Endometrial microvascular endothelial cells (primary cell): ENCODE data around the gene PPRC1. TPM values are rescaled to one million over a fixed set of nuclear protein-coding genes. Genes with fewer than 3 reads are reported as not detected.

ENCODE experiments used
- in situ Hi-C: cut with HindIII; loops from 2 replicates; pipeline ENCODE4 v1.10.0; 2017; ENCODE audit warnings: low sequenced_read_pairs, low pct_unique_long_range_greater_than_20kb; ENCODE audit errors: inconsistent ontology term
- total RNA-seq: library from RNA; depleted of rRNA; stranded (reverse); fragments of >200 nt; gene quantifications from one replicate; pipeline ENCODE4 v1.2.3, GENCODE V29; 2015; ENCODE audit errors: inconsistent ontology term

Gene PPRC1
- total RNA-seq, 1 donor from 2014 or later = 21.6 TPM

DNA sequence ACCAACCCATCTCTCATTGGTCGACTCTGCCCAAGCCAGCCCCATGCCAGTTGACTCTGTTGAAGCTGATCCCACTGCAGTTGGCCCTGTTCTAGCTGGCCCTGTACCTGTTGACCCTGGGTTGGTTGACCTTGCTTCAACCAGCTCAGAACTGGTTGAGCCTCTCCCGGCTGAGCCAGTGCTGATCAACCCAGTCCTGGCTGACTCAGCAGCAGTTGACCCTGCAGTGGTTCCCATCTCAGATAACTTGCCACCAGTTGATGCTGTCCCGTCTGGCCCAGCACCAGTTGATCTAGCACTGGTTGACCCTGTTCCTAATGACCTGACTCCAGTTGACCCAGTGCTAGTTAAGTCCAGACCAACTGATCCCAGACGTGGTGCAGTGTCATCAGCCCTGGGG is 7.4 kb downstream of the PPRC1 start:
- in situ Hi-C loops = no loop called here

DNA sequence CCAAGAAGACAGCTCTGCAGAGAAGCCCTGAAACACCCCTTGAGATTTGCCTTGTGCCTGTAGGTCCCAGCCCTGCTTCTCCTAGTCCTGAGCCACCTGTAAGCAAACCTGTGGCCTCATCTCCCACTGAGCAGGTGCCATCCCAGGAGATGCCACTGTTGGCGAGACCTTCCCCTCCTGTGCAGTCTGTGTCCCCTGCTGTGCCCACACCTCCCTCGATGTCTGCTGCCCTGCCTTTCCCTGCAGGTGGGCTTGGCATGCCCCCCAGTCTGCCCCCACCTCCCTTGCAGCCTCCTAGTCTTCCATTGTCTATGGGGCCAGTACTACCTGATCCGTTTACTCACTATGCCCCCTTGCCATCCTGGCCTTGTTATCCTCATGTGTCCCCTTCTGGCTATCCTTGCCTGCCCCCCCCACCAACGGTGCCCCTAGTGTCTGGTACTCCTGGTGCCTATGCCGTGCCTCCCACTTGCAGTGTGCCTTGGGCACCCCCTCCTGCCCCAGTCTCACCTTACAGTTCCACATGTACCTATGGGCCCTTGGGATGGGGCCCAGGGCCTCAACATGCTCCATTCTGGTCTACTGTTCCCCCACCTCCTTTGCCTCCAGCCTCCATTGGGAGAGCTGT is 8.2 kb downstream of the PPRC1 start:
- in situ Hi-C loops = no loop called here

DNA sequence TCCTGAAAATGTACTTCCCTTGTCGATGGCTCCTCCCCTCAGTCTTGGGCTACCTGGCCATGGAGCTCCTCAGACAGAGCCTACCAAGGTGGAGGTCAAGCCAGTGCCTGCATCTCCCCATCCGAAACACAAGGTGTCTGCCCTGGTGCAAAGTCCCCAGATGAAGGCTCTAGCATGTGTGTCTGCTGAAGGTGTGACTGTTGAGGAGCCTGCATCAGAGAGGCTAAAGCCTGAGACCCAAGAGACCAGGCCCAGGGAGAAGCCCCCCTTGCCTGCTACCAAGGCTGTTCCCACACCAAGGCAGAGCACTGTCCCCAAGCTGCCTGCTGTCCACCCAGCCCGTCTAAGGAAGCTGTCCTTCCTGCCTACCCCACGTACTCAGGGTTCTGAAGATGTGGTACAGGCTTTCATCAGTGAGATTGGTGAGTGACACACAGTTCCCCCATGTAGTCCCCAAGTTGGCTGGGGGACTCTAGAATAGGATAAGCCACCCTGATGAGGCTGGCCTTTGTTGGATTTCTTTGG is 8.8 kb downstream of the PPRC1 start:
- in situ Hi-C loops = no loop called here

DNA sequence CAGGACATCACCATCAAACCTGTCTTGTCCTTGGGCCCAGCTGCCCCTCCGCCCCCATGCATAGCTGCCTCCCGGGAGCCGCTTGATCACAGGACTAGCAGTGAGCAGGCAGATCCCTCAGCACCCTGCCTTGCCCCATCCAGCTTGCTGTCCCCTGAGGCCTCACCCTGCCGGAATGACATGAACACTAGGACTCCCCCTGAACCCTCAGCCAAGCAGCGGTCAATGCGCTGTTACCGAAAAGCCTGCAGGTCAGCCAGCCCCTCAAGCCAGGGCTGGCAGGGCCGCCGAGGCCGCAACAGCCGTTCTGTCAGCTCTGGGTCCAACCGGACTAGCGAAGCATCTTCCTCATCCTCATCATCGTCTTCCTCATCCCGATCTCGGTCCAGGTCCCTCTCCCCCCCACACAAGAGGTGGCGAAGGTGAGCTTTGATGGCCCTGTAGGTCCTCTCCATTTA is 14.2 kb downstream of the PPRC1 start:
- in situ Hi-C loops = no loop called here

DNA sequence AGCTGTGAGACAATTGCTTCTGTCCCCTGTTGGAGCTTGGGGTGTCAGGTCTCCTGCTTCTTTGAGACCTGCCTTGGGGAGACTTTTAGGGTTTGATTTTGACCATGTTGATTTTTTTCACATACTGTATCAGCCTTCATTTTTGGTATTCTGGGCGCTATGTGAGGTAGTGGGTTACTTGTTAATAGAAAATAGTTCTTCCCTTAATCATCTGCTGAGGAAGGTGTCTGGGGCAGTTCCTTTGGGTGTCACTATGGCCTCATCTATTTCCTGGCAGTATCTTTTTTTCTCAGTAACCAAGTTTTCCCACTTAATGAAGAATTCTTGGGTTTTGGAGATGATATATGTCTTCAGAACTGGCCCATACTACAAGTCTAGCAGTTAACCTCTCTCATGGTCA is 14.7 kb downstream of the PPRC1 start:
- in situ Hi-C loops = no loop called here

DNA sequence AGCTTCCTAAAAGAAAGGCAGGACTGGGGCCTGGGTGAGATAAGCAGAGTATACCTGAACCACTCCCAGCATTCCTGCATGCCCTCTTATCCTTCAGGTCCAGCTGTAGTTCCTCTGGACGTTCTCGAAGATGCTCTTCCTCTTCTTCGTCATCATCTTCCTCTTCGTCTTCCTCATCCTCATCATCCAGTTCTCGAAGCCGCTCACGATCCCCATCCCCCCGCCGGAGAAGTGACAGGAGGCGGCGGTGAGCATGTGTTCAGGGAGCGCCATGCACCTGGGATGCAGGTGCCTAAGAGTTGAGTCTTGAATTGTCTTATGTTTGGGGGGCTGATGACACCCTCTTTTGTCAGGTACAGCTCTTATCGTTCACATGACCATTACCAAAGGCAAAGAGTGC is 15.4 kb downstream of the PPRC1 start:
- in situ Hi-C loops = no loop called here

DNA sequence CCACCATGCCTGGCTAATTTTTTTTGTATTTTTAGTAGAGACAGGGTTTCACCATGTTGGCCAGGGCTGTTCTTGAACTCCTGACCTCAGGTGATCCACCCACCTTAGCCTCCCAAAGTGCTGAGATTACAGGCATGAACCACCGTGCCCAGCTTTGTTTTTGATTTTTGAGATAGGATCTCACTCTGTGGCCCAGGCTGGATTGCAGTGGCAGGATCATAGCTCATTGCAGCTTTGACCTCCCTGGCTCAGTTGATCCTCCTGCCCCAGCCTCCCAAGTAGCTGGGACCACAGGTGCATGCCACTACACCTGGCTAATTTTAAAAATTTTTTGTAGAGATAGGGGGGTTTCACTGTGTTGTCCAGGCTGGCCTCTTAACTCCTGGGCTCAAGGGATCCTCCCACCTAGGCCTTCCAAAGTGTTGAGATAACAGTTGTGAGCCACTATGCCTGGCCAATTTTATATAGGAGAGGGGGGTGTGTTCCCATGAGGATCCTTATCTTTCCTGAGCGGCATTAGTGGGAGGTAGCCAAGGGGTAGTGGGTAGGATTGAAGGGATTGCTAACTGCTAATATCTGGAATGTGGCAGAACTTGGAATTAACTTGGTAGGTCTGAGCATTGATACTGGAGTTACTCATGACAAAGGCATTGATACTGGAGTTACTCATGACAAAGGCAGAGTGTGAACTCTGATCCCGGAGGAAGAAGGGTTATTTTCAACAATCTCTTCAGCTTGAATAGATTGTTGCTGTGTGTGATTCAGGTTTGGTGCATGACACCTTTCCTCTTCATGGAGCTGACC is 18.3 kb downstream of the PPRC1 start:
- in situ Hi-C loops = no loop called here

DNA sequence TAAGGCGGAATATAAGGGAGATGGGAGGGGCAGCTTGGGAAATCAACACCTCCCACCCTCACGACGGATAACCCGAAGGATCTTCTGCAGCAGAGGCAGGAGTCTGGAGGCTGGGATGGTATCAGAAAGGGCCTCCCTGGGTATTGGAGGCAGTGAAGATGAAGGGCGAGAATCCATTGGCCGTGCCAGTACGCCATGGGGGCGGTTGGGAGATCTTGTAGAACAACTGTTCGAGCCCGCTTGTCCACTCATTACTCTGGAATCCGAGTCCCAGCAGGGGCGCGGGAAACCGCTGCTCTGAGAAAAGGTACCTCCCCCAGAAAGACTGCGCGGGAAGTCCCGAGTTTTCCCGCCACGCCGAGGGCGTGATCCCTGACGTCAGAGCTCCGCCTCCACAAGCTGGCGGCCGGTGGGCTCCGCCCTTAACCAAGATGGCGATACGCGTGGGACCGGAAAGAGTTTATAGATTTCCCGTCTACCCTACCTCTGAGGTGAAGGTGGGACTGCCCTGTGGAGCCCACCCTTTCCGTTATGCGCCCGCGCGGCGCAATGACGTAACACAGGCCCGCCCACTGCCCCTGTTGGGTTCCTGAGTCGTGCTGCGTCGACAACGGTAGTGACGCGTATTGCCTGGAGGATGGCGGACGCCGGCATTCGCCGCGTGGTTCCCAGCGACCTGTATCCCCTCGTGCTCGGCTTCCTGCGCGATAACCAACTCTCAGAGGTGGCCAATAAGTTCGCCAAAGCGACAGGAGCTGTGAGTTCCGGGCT is 19.1 kb downstream of the PPRC1 start, which contains the start of gene NOLC1:
NOLC1 (plus strand) TSS at position 616 of the 771 bp plus-strand sequence; CDS start at position 638, 22 bp downstream.
- in situ Hi-C loops = no loop called here

DNA sequence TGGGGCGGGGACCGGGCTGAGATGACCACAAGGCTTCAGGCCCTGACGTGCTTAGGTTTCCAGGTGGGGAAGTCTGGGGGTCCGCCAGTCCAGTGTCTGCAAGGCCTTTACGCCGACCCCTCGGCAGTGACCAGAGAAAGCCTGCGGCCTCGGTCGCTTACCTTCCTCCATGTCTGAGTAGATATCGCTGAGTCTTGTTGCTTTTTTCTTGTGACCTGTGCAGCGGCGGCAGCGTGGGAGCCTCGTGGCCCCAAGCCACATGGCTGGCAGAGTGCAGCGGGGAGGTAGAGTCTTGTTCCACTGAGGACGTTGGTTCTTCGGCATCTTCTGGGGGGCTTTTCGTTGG is 19.7 kb downstream of the PPRC1 start:
- in situ Hi-C loops = no loop called here

DNA sequence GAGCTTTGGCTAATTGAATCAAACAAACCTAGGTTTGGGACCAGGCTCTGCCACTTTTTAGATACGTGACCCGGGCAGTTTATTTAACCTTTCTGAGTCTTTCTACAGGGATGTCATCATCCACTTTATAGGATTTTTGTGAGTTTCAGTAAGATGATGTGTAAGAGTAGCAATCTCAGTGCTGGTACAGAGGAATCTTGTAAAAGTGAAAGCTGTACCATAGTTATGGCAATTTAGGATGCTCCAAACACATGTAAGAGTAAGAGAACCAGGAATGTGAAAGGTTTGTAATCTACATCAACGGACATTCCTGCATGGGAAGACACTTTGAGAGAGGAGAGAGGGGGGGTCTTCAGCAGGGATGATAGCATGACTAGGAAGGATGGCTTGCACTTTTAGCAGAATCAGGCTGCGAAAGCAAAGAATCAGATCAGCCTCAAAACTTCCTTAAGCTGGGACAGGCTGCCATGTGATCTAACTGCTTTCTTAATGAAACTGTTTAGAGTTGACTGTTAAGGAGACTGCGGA is 20.3 kb downstream of the PPRC1 start:
- in situ Hi-C loops = no loop called here

DNA sequence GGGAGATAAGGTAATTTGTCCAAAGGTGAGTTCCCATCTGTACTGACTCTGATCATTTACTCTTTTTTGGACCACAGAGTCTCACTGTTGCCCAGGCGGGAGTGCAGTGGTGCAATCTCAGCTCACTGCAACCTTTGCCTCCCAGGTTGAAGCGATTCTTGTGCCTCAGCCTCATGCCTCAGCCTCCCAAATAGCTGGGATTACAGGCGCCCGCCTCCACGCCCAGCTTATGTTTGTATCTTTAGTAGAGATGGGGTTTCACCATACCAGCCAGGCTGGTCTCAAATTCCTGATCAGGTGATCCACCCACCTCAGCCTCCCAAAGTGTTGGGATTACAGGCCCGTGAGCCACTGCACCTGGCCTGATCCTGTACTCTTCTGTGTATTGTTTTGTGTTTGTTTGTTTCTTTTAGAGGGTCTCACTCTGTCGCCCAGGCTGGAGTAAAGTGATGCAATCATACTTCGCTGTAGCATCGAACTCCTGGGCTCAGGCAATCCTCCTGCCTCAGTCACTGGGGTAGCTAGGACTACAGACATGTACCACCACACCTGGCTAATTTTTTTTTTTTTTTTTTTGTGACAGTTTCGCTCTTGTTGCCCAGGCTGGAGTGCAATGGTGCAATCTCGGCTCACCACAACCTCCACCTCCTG is 21.8 kb downstream of the PPRC1 start:
- in situ Hi-C loops = no loop called here

DNA sequence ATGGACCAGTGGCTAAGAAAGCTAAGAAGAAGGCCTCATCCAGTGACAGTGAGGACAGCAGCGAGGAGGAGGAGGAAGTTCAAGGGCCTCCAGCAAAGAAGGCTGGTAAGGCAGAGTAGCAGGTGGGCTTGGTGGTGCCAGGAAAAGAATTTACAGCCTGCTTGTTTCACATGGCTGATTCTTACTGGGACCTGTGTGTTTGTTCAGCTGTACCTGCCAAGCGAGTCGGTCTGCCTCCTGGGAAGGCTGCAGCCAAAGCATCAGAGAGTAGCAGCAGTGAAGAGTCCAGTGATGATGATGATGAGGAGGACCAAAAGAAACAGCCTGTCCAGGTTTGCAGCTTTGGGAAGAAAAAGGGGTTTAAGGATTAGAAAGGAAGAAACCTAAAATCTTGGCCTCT is 24.4 kb downstream of the PPRC1 start:
- in situ Hi-C loops = no loop called here

DNA sequence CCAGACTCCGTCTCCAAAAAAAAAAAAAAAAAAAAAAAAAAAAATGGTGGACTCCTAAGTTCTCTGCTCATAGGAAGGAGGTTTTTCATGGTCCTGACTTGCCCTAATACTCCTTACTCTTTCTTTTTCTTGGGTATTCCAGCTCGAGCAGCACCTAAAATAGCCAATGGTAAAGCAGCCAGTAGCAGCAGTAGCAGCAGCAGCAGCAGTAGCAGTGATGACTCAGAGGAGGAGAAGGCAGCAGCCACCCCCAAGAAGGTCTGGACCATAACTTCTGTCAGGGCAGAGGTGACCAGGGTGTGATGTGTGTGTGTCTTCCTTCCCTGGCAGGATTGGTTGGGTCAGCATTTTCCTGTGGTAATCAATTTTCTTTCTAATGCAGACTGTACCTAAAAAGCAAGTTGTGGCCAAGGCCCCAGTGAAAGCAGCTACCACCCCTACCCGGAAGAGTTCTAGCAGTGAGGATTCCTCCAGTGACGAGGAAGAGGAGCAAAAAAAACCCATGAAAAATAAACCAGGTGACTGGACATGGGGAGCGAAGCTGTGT is 26.3 kb downstream of the PPRC1 start:
- in situ Hi-C loops = no loop called here

DNA sequence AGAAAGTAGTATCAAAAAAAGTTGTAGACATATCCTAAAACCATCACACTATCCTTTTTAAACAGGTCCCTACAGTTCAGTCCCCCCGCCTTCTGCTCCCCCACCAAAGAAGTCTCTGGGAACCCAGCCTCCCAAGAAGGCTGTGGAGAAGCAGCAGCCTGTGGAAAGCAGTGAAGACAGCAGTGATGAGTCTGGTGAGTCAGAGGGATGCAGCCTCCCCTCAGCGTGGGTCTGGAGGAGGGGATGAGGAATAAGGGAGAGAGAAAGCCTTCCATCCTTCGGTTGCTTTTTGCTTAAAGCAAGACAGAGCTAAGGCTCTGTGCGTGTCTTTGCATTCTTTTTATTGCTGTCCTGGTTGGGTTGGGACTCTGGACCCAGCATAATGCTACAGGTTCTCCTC is 27.0 kb downstream of the PPRC1 start:
- in situ Hi-C loops = loop anchor here (10.0 kb wide), 1 partner anchor 195 kb away; no protein-coding TSS in a partner anchor

DNA sequence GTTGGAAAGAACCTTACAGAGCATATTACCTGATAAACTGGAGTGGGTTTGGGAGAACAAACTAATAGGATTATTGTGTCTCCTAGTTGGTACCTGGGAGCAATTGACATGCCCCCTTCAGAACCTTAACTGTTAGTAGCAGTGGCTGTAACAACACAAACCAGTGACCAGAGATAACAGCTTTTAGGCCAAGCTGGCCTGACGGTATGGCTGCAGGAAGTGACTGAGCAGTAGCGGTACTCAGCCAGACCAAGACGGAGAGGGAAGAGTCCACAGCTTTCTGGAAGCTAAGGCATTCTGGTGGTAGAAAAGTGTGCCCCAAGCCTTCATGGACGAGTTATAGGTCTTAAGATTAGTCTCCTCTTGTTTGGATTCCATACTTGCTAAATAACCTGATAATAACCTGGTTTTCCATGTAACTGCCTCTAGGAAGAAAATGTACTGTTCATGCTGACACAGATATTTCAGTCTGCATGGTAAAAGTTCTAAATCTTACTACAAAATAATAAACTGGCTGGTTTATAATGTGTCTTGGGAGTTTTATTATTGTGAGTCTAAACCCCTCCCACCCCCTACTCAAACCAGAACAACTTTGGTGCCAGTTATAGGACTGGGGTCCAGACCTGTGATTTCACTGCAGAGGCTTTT is 30.6 kb downstream of the PPRC1 start:
- in situ Hi-C loops = loop anchor here (10.0 kb wide), 1 partner anchor 191 kb away; no protein-coding TSS in a partner anchor

DNA sequence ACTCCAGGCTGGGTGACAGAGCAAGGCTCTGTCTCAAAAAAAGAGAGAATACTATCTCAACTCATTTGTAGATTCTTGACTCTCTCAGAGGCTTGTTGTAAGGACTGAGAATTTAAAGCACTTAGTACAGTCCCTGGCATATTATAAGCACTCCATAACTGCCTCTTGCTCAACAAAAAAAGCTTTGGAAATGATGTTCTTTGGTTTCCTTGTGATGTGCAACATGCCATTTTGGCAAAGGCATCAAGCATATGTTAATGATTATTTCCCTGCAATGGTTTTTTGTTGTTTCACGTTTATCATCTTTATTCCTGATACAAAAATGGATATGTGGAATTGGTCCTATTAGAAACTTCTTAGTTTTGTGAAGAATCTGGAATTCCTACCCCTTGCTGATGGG is 35.0 kb downstream of the PPRC1 start:
- in situ Hi-C loops = loop anchor here (10.0 kb wide), 1 partner anchor 187 kb away; no protein-coding TSS in a partner anchor

DNA sequence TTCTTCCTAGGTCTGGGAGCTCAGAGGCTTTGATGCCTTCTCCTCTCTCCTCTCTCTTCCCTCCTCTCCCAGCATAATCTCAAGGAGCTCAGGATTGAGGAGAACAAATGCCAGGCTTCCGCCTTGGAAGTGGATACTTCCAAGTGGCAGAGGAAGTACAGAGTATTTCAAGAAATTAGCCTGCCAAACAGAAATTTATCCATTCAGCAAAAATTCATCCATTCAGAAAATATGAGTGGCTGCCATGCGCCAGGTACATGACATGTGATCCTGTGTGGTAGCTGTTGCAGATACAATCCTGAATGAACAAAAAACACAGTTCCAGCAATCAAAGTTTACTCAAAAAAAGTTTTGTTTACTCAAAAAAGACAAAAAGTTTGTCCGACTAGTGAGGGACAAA is 37.8 kb downstream of the PPRC1 start:
- in situ Hi-C loops = no loop called here

DNA sequence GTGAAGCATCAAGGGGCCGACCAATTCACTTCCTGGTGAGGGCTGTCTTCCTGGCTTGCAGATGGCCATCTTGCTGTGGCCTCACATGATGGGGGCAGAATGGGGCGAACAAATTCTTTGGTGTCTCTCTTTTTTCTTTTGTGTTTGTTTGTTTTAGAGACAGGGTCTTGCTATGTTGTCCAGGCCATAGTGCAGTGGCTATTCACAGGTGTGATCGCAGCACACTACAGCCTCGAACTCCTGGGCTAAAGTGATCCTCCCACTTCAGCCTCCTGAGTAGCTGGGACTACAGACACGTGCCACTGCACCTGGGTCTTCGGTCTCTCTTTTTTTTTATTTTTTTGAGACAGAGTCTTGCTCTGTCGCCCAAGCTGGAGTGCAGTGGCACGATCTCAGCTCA is 39.4 kb downstream of the PPRC1 start:
- in situ Hi-C loops = no loop called here
